Effector memory CD8-positive, alpha-beta T cell (primary cell): ENCODE results near the gene LIPN.

Experiments used
- ATAC-seq: fragments of 150-1000 bp; cut with Tn5 transposase; replicated peaks from 2 replicates; pipeline ENCODE4 v1.10.0; 2021; ENCODE audit warnings: mild to moderate bottlenecking, moderate library complexity
- DNase-seq, 3 experiments: peaks; one replicate each; pipeline ENCODE4 v3.0.0; 2021
- H3K27ac Mint-ChIP-seq, 2 donors: one replicate each; pipeline ENCODE4 v1.8.0; 2022; ENCODE audit warnings: mild to moderate bottlenecking in 2 of 2, mixed read lengths in 2 of 2, moderate library complexity in 2 of 2
- H3K27me3 Mint-ChIP-seq, 2 donors: one replicate each; pipeline ENCODE4 v1.8.0; 2022; ENCODE audit warnings: mixed read lengths in 2 of 2
- H3K36me3 Mint-ChIP-seq: one replicate; pipeline ENCODE4 v1.8.0; 2022; ENCODE audit warnings: mild to moderate bottlenecking, moderate library complexity, mixed read lengths; ENCODE audit not compliant: insufficient read depth
- H3K4me1 Mint-ChIP-seq, 2 donors: one replicate each; pipeline ENCODE4 v1.8.0; 2022; ENCODE audit warnings: low read depth in 2 of 2, mixed read lengths in 2 of 2
- H3K4me3 Mint-ChIP-seq, 2 donors: one replicate each; pipeline ENCODE4 v1.8.0; 2022; ENCODE audit warnings: mild to moderate bottlenecking in 2 of 2, mixed read lengths in 2 of 2, moderate library complexity in 2 of 2
- H3K9me3 Mint-ChIP-seq, 2 donors: one replicate each; pipeline ENCODE4 v1.8.0; 2022; ENCODE audit warnings: mixed read lengths in 2 of 2

Gene LIPN

DNA sequence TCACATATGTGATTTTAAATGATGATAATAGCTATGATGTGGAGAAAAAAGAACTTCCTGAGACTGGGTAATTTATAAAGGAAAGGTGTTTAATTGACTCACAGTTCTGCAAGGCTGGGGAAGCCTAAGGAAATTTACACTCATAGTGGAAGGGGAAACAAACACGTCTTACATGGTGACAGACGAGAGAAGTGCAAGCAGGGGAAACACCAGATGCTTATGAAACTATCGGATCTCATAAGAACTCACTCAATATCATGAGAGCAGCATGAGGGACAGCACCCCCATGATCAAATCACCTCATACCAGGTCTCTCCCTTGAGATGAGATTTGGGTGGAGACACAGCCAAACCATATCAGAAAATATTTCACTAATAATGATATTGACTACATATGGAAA, 4.1 kb upstream of the LIPN start:
- Mint-ChIP-seq H3K9me3 (no peaks in the 10 kb centered on the region), H3K27ac (no peak overlapping the region), H3K36me3 (no peaks in the 10 kb centered on the region), H3K4me3 (no peak overlapping the region), H3K27me3 (peaks cover 0 to 6% of the 10 kb centered on the region in 2 donors), H3K4me1 (peaks cover 2 to 5% of the 10 kb centered on the region in 2 donors)
- DNase-seq (no peak), ATAC-seq (no peak)

- Mint-ChIP-seq H3K9me3 (no peaks in the 10 kb centered on the region), H3K4me1 (peaks cover 2 to 5% of the 10 kb centered on the region in 2 donors), H3K36me3 (no peaks in the 10 kb centered on the region), H3K4me3 (no peak overlapping the region), H3K27me3 (peaks cover 0 to 6% of the 10 kb centered on the region in 2 donors), H3K27ac (no peak overlapping the region)
- ATAC-seq, result no peak
- DNase-seq, result no peak
Observed at GRCh38 chr10:88756660-88757059, 3.2 kb upstream of the LIPN start.

GRCh38 chr10:88762906-88763305, 3.1 kb downstream of the LIPN start:
- H3K36me3 Mint-ChIP-seq, result no peaks in the 10 kb centered on the region
- peaks cover 2 to 5% of the 10 kb centered on the region in 2 donors for H3K4me1 Mint-ChIP-seq
- no peak overlapping the region for H3K27ac Mint-ChIP-seq
- no peak overlapping the region for H3K4me3 Mint-ChIP-seq
- no peaks in the 10 kb centered on the region for H3K27me3 Mint-ChIP-seq
- no peak for ATAC-seq
- H3K9me3 Mint-ChIP-seq, result no peaks in the 10 kb centered on the region
- no peak for DNase-seq

- Mint-ChIP-seq H3K36me3 (no peaks in the 10 kb centered on the region), H3K4me3 (no peak overlapping the region), H3K27ac (no peak overlapping the region), H3K27me3 (no peaks in the 10 kb centered on the region), H3K9me3 (no peaks in the 10 kb centered on the region), H3K4me1 (peaks cover 2 to 5% of the 10 kb centered on the region in 2 donors)
- DNase-seq, result no peak
- ATAC-seq, result no peak
Observed at GRCh38 chr10:88763441-88763840, 3.6 kb downstream of the LIPN start.

- DNase-seq, result no peak
- no peak overlapping the region for H3K27ac Mint-ChIP-seq
- peaks cover 2 to 5% of the 10 kb centered on the region in 2 donors for H3K4me1 Mint-ChIP-seq
- H3K27me3 Mint-ChIP-seq, result no peaks in the 10 kb centered on the region
- H3K4me3 Mint-ChIP-seq, result no peak overlapping the region
- no peaks in the 10 kb centered on the region for H3K9me3 Mint-ChIP-seq
- no peaks in the 10 kb centered on the region for H3K36me3 Mint-ChIP-seq
- no peak for ATAC-seq
Observed at GRCh38 chr10:88764110-88764509, 4.3 kb downstream of the LIPN start.

- no peaks in the 10 kb centered on the region for H3K4me1 Mint-ChIP-seq
- H3K9me3 Mint-ChIP-seq, result no peaks in the 10 kb centered on the region
- no peaks in the 10 kb centered on the region for H3K36me3 Mint-ChIP-seq
- ATAC-seq (no peak), DNase-seq (no peak)
- H3K4me3 Mint-ChIP-seq, result no peak overlapping the region
- no peaks in the 10 kb centered on the region for H3K27me3 Mint-ChIP-seq
- no peak overlapping the region for H3K27ac Mint-ChIP-seq
Observed at GRCh38 chr10:88765816-88766215, 6.0 kb downstream of the LIPN start.

DNA sequence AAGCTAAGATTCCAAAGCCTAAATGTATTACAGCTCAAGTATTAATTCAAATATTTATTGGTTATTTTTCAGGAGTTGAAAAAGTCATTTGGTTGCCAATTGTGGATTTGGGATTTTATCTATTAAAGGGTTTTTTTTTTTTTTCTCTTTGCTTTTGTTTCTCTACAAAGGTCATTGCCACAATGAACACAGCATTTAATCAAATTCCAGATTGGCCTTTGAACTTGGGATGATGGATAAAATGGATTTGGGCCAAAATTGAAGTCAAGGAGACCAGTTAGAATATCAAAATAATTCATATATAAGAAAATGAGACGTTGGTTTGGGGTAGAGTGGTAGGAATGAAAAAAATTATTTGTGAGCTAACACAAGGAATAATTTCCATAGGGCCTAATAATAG, 9.6 kb downstream of the LIPN start:
- H3K36me3 Mint-ChIP-seq, result no peaks in the 10 kb centered on the region
- no peaks in the 10 kb centered on the region for H3K9me3 Mint-ChIP-seq
- ATAC-seq (no peak), DNase-seq (no peak)
- no peak overlapping the region for H3K27ac Mint-ChIP-seq
- no peak overlapping the region for H3K4me3 Mint-ChIP-seq
- peaks cover 0 to 9% of the 10 kb centered on the region in 2 donors for H3K27me3 Mint-ChIP-seq
- no peaks in the 10 kb centered on the region for H3K4me1 Mint-ChIP-seq

DNA sequence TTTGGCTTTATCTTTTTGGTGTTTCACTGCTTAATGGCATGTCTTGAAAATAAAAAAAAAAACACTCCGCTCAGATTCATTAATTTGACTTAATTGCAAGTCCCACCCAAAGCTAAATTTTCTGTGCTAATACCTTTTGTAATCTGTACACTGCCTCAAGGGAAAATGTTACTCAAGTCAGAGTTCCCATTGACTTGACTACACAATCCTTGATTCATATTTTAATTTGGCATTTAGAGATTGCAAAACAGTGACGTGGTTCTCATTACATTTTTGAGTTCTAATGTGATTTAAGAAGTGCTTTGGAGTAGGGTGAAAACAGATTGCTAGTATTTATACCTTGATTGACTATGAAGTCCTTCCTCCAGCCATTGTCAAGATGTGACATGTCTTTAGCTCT, 21.4 kb downstream of the LIPN start:
- H3K9me3 Mint-ChIP-seq, result no peaks in the 10 kb centered on the region
- H3K4me3 Mint-ChIP-seq, result no peak overlapping the region
- H3K4me1 Mint-ChIP-seq, result peaks cover 0 to 7% of the 10 kb centered on the region in 2 donors
- no peaks in the 10 kb centered on the region for H3K36me3 Mint-ChIP-seq
- H3K27me3 Mint-ChIP-seq, result peaks cover 4 to 7% of the 10 kb centered on the region in 2 donors
- ATAC-seq (no peak), DNase-seq (no peak)
- no peak overlapping the region for H3K27ac Mint-ChIP-seq

- Mint-ChIP-seq H3K36me3 (no peaks in the 10 kb centered on the region), H3K9me3 (no peaks in the 10 kb centered on the region)
Observed at GRCh38 chr10:88782222-88782621, 22.4 kb downstream of the LIPN start.

GRCh38 chr10:88783724-88784123, 23.9 kb downstream of the LIPN start:
- Mint-ChIP-seq H3K4me1 (peaks cover 0 to 7% of the 10 kb centered on the region in 2 donors), H3K36me3 (no peaks in the 10 kb centered on the region), H3K9me3 (no peaks in the 10 kb centered on the region), H3K27ac (no peak overlapping the region), H3K4me3 (no peak overlapping the region), H3K27me3 (peaks cover 0 to 4% of the 10 kb centered on the region in 2 donors)
- DNase-seq (no peak), ATAC-seq (no peak)

More at GRCh38 chr10:88782222-88782621, 22.4 kb downstream of the LIPN start:
- Mint-ChIP-seq H3K27ac (no peak overlapping the region), H3K4me1 (peaks cover 0 to 7% of the 10 kb centered on the region in 2 donors), H3K4me3 (no peak overlapping the region), H3K27me3 (peaks cover 4 to 7% of the 10 kb centered on the region in 2 donors)
- DNase-seq (no peak), ATAC-seq (no peak)

DNA sequence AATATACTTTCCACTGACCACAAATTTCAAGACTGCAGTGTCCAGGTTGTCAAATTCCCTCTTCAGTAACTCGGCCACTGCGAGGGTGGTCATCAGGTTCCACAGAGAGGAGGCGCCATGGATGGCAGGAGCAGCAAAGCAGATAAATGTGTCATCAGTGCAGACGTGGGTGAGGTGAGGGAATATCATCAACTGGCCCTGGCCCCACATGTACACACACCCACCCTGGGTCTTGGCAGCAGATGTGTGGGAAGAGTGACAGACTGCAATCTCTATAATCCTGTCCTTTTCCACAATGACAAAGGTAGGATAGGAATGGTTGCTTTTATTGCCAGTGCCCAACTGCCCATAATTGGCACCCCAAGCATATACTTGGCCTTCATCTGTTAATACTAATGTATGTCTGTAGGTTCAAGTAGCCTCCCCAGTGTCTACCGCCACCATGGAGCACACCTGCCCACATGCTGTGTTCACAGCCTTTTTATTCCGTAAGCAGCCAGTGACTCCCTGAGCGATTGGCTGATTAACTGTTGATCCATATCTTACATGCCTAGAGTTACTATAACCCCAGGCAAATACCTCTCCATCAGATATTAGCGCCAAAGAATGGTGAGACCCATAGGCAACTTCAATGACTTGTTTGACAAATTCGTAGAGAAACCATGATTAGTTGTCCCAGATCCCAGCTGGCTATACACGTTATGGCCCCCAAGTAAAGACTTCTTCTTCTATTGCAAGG, 26.4 kb downstream of the LIPN start:
- Mint-ChIP-seq H3K36me3 (no peaks in the 10 kb centered on the region), H3K9me3 (no peaks in the 10 kb centered on the region), H3K4me1 (peaks cover 0 to 7% of the 10 kb centered on the region in 2 donors), H3K4me3 (no peak overlapping the region), H3K27ac (no peak overlapping the region), H3K27me3 (peaks cover 0 to 4% of the 10 kb centered on the region in 2 donors)
- ATAC-seq, result no peak
- DNase-seq, result no peak

GRCh38 chr10:88787463-88787862, 27.6 kb downstream of the LIPN start:
- no peaks in the 10 kb centered on the region for H3K9me3 Mint-ChIP-seq
- no peak overlapping the region for H3K4me3 Mint-ChIP-seq
- no peak overlapping the region for H3K27ac Mint-ChIP-seq
- DNase-seq (no peak), ATAC-seq (no peak)
- no peaks in the 10 kb centered on the region for H3K36me3 Mint-ChIP-seq
- peaks cover 0 to 4% of the 10 kb centered on the region in 2 donors for H3K27me3 Mint-ChIP-seq
- peaks cover under 1 to 7% of the 10 kb centered on the region in 2 donors for H3K4me1 Mint-ChIP-seq

GRCh38 chr10:88788924-88789323, 29.1 kb downstream of the LIPN start:
- no peak for ATAC-seq
- no peak overlapping the region for H3K27ac Mint-ChIP-seq
- peaks cover 6 to 7% of the 10 kb centered on the region in 2 donors for H3K4me1 Mint-ChIP-seq
- no peak overlapping the region for H3K4me3 Mint-ChIP-seq
- DNase-seq, result no peak
- H3K27me3 Mint-ChIP-seq, result no peaks in the 10 kb centered on the region
- H3K9me3 Mint-ChIP-seq, result no peaks in the 10 kb centered on the region
- peaks cover under 1% of the 10 kb centered on the region for H3K36me3 Mint-ChIP-seq

- H3K27me3 Mint-ChIP-seq, result no peaks in the 10 kb centered on the region
- H3K9me3 Mint-ChIP-seq, result no peaks in the 10 kb centered on the region
- H3K4me3 Mint-ChIP-seq, result no peak overlapping the region
- DNase-seq (no peak), ATAC-seq (no peak)
- H3K27ac Mint-ChIP-seq, result no peak overlapping the region
- H3K36me3 Mint-ChIP-seq, result peaks cover 4% of the 10 kb centered on the region
- H3K4me1 Mint-ChIP-seq, result peaks cover 9 to 10% of the 10 kb centered on the region in 2 donors
Observed at GRCh38 chr10:88791924-88792323, 32.1 kb downstream of the LIPN start.
